T-helper 1 cell treated with Interleukin-12 subunit alpha and Interleukin-12 subunit beta and Interleukin-4 antibody, amounts not matched to agents 30 μg/mL and 1 μg/mL, for 36 hours (primary cell): ENCODE measurements around the gene ZACN.
"Not testable (repeated sequence)": the region's sequence is repeated elsewhere in the genome, so short reads cannot be mapped to it uniquely, and the experiment has no call there.

Experiments used
- H3K27ac Mint-ChIP-seq: one replicate; pipeline ENCODE4 v1.8.0; 2021; ENCODE audit warnings: mild to moderate bottlenecking, mixed read lengths
- H3K27me3 Mint-ChIP-seq: one replicate; pipeline ENCODE4 v1.8.0; 2021; ENCODE audit warnings: low read depth, mixed read lengths
- H3K36me3 Mint-ChIP-seq: one replicate; pipeline ENCODE4 v1.8.0; 2021; ENCODE audit warnings: low read depth, mixed read lengths
- H3K4me1 Mint-ChIP-seq: one replicate; pipeline ENCODE4 v1.8.0; 2021; ENCODE audit warnings: low read depth, mixed read lengths
- H3K4me3 Mint-ChIP-seq: one replicate; pipeline ENCODE4 v1.8.0; 2021; ENCODE audit warnings: mild to moderate bottlenecking, moderate library complexity, mixed read lengths
- H3K9me3 Mint-ChIP-seq: one replicate; pipeline ENCODE4 v1.8.0; 2021; ENCODE audit warnings: mixed read lengths

ZACN gene

GRCh38 chr17:76078860-76079534 lies at the start of gene ZACN:
TSS of gene ZACN (plus strand) at chr17:76079182. CDS start at chr17:76079265, 83 bp downstream.
- peak within 1 kb of the TSS; percentile 26 for H3K27ac Mint-ChIP-seq
- peaks cover 5% of the 10 kb centered on the region for H3K36me3 Mint-ChIP-seq
- peaks cover 13% of the 10 kb centered on the region for H3K4me1 Mint-ChIP-seq
- H3K27me3 Mint-ChIP-seq: peaks cover 62% of the 10 kb centered on the region
- H3K9me3 Mint-ChIP-seq: no peaks in the 10 kb centered on the region
- no peak within 1 kb of the TSS for H3K4me3 Mint-ChIP-seq

GRCh38 chr17:76032073-76032779 lies 46.8 kb upstream of the ZACN start:
- no peak overlapping the region for H3K27ac Mint-ChIP-seq
- no peaks in the 10 kb centered on the region for H3K27me3 Mint-ChIP-seq
- no peak overlapping the region for H3K4me3 Mint-ChIP-seq
- H3K36me3 Mint-ChIP-seq: peaks cover 2% of the 10 kb centered on the region
- peaks cover 9% of the 10 kb centered on the region for H3K4me1 Mint-ChIP-seq
- no peaks in the 10 kb centered on the region for H3K9me3 Mint-ChIP-seq

GRCh38 chr17:76032780-76033108 lies 46.2 kb upstream of the ZACN start:
- Mint-ChIP-seq H3K9me3 (no peaks in the 10 kb centered on the region), H3K36me3 (peaks cover 2% of the 10 kb centered on the region), H3K27me3 (no peaks in the 10 kb centered on the region), H3K4me3 (no peak overlapping the region), H3K27ac (no peak overlapping the region), H3K4me1 (peaks cover 9% of the 10 kb centered on the region)

GRCh38 chr17:76033139-76033538 lies 45.8 kb upstream of the ZACN start:
- Mint-ChIP-seq H3K9me3 (no peaks in the 10 kb centered on the region), H3K27me3 (no peaks in the 10 kb centered on the region), H3K27ac (no peak overlapping the region), H3K4me1 (peaks cover 9% of the 10 kb centered on the region), H3K36me3 (peaks cover 4% of the 10 kb centered on the region), H3K4me3 (no peak overlapping the region)

DNA sequence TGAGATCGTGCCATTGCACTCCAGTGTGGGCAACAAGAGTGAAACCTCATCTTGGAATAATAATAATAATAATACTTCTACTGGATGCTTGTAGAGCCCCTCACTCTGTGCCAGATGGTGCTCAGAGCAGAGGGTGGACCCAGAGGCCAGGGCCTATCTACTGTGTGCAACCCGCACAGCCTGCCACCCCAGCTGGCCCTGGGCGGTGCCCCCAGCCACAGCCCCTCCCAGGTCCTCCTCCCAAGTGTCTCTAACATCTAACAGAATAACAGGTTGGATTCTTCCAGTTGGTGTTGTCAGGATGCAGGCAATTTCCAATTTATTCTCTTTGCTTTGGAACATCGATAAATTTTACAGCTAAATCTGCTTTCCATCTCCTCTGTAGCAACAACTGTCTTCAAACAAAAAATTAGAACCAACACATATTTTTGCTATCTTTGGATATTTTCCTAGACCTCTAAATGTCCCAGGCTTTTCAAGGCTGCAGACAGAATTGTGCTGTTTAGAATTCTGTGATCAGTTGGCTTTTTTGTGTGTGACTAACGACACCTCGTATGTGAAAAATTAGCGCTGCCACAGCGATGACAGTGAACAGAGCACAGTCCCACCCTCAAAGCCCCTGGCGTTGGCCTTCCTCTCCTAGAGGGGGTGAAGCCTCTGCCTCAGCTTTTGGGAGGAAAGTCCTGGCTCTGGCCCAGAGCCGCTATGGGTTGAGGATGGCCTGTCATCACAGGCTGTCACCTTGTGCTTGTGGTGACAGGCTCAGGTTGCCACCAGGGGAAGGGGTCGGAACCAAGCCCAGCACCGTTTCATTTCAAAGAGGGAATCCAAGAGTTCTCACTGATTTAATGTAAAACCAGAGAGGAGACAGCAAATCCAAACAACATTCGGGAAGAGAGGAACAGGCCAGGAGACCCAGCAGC lies 44.3 kb upstream of the ZACN start:
- peaks cover 3% of the 10 kb centered on the region for H3K4me1 Mint-ChIP-seq
- no peaks in the 10 kb centered on the region for H3K9me3 Mint-ChIP-seq
- H3K36me3 Mint-ChIP-seq: peaks cover 20% of the 10 kb centered on the region
- no peak overlapping the region for H3K4me3 Mint-ChIP-seq
- H3K27ac Mint-ChIP-seq: no peak overlapping the region
- no peaks in the 10 kb centered on the region for H3K27me3 Mint-ChIP-seq

GRCh38 chr17:76036497-76037261 lies 42.3 kb upstream of the ZACN start:
- H3K4me1 Mint-ChIP-seq: peaks cover 1% of the 10 kb centered on the region
- peaks cover 20% of the 10 kb centered on the region for H3K36me3 Mint-ChIP-seq
- H3K27me3 Mint-ChIP-seq: no peaks in the 10 kb centered on the region
- no peaks in the 10 kb centered on the region for H3K9me3 Mint-ChIP-seq
- no peak overlapping the region for H3K4me3 Mint-ChIP-seq
- no peak overlapping the region for H3K27ac Mint-ChIP-seq

DNA sequence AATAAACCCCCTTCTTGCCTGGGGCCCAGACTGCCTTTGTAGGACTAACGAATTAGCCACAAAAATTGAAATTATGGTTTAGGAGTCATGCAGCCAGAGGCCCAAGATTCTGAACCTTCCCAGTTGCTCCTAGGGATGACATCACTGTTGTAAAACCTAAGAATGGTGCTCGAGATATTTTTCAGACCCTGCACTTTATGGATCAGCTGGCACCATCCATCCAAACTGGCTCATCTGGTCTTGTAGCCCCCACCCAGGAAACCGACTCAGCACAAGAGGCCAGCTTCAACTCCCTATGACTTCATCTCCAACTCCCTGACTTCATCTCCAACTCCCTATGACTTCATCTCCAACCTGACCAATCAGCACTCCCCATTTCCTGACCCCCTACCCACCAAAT lies 40.9 kb upstream of the ZACN start:
- H3K4me1 Mint-ChIP-seq: peaks cover 1% of the 10 kb centered on the region
- H3K9me3 Mint-ChIP-seq: no peaks in the 10 kb centered on the region
- H3K27me3 Mint-ChIP-seq: no peaks in the 10 kb centered on the region
- H3K27ac Mint-ChIP-seq: no peak overlapping the region
- no peak overlapping the region for H3K4me3 Mint-ChIP-seq
- H3K36me3 Mint-ChIP-seq: peaks cover 22% of the 10 kb centered on the region

DNA sequence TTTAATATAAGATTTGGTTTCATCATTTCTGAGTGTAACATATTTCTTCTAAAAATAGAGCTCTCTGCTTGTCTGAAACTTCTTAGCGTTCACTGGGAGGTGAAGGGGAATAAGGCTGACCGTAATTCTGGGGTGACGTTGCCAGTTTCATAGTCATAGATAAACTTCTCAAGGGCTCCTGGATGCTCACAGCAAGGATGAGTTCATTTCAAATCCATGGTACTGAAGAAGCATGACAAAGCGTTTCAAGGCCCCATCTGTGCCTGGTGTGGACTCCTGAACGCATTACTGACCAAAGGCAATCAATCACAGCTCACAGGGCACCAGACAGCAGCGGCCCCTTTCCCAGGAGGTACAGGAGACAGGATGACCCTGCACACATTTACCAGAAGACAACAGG lies 39.9 kb upstream of the ZACN start:
- H3K4me1 Mint-ChIP-seq: peaks cover 1% of the 10 kb centered on the region
- no peak overlapping the region for H3K4me3 Mint-ChIP-seq
- H3K36me3 Mint-ChIP-seq: peaks cover 32% of the 10 kb centered on the region
- H3K27ac Mint-ChIP-seq: no peak overlapping the region
- H3K27me3 Mint-ChIP-seq: no peaks in the 10 kb centered on the region
- H3K9me3 Mint-ChIP-seq: no peaks in the 10 kb centered on the region

- Mint-ChIP-seq H3K4me3 (no peak overlapping the region), H3K4me1 (no peaks in the 10 kb centered on the region), H3K36me3 (peaks cover 36% of the 10 kb centered on the region), H3K27me3 (no peaks in the 10 kb centered on the region), H3K9me3 (no peaks in the 10 kb centered on the region), H3K27ac (no peak overlapping the region)
Measured at GRCh38 chr17:76040376-76040775, 38.6 kb upstream of the ZACN start.

DNA sequence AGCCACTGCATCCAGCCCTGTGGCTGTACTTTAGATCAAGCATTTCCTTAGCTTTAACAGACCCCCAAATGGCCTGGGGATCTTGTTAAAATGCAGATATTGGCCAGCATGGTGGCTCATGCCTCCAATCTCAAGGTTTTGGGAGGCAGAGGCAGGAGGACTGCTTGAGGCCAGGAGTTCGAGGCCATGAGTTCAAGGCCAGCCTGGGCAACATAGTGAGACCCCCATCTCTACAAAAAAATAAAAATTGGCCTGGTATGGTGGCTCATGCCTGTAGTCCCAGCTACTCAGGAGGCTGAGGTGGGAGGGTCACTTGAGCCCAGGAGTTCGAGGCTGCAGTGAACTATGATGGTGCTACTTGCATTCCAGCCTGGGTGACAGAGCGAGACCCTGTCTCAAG lies 36.1 kb upstream of the ZACN start:
- not testable (repeated sequence) for H3K9me3 Mint-ChIP-seq, H3K4me3 Mint-ChIP-seq, H3K27ac Mint-ChIP-seq, H3K4me1 Mint-ChIP-seq, H3K27me3 Mint-ChIP-seq
- H3K36me3 Mint-ChIP-seq: peaks cover 47% of the 10 kb centered on the region

DNA sequence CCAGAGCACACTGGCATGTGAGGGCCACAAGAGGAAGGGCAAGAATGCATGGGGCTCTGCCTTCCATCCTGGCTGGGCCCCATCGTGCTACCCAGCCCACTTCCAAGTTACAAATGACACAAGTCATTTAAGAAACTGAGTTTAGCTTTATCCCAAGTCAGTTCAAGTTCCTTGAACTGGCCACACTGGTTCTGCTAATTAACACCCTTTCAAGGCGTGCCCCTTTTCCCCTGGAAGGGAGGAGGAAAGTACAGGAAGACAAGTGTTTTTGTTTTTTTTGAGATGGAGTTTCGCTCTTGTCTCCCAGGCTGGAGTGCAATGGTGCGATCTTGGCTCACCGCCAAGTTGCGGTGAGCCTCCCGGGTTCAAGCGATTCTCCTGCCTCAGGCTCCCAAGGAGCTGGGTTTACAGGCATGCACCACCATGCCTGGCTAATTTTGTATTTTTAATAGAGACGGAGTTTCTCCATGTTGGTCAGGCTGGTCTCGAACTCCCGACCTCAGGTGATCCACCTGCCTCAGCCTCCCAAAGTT lies 34.4 kb upstream of the ZACN start:
- H3K36me3 Mint-ChIP-seq: peaks cover 44% of the 10 kb centered on the region
- not testable (repeated sequence) for H3K4me1 Mint-ChIP-seq, H3K27me3 Mint-ChIP-seq, H3K27ac Mint-ChIP-seq, H3K9me3 Mint-ChIP-seq, H3K4me3 Mint-ChIP-seq

- Mint-ChIP-seq H3K9me3 (no peaks in the 10 kb centered on the region), H3K4me1 (peaks cover 4% of the 10 kb centered on the region), H3K27ac (no peak overlapping the region), H3K4me3 (no peak overlapping the region), H3K36me3 (peaks cover 55% of the 10 kb centered on the region), H3K27me3 (no peaks in the 10 kb centered on the region)
Measured at GRCh38 chr17:76046064-76046463, 32.9 kb upstream of the ZACN start.

DNA sequence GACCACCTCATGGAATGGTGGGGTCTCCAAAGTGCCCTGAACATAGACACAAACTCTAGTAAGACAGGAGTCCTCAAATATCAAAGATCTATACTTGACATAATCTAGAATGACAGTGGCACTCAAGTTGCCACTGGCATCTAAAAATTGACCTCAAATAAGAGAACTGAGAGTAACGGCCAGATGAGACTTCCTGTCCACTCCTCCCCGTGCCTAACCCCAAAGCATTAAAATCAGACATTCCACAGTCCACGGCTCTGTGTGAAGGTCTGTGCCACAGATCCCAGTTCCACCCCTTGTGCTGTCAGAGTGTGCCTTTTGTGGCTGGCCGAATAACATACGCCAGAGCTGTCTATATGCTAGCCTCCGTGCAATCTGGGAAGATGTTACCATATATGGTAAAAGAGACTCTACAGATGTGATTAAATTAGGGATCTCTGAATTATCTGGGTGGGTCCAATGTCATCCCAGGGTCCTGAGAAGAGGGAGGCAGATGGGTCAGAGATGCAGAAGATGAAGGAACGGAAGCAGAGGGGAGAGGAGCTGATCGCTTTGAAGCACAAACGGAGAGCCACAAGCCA lies 30.9 kb upstream of the ZACN start:
- Mint-ChIP-seq H3K27me3 (no peaks in the 10 kb centered on the region), H3K4me3 (no peak overlapping the region), H3K9me3 (no peaks in the 10 kb centered on the region), H3K36me3 (peaks cover 58% of the 10 kb centered on the region), H3K27ac (no peak overlapping the region), H3K4me1 (peaks cover 6% of the 10 kb centered on the region)

DNA sequence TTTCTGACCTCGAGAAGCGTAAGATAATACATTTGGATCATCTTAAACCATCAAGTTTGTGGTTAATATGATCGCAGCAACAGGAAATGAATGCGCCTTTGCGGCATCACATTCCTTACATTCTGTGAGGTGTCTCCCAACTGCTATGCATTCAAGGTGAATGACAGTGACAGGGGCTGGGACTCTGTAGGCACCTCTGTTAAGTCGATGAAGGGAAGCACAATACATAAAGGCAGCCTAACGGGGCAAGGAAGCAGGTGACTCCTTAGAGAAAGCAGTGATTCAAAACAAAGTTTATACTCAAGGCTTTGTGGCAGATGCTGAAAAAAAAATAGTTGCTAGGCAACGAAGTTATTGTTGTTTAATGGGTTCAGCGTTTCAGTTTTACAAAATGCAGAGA lies 30.3 kb upstream of the ZACN start:
- Mint-ChIP-seq H3K4me3 (no peak overlapping the region), H3K27ac (no peak overlapping the region), H3K27me3 (no peaks in the 10 kb centered on the region), H3K36me3 (peaks cover 58% of the 10 kb centered on the region), H3K4me1 (peaks cover 6% of the 10 kb centered on the region), H3K9me3 (no peaks in the 10 kb centered on the region)
